ENCODE data around the gene CLEC1B.

GRCh38 chr12:10018386-10018785 lies 19.5 kb upstream of the CLEC1B start:
- TF ChIP-seq CTCF (IDR thresholded peaks at IDR 0.05) (no peak), POLR2A (IDR thresholded peaks at IDR 0.05) (no peak)
